HG03139 (cell line): ENCODE results near the gene PLCB4.

Source experiments
- ATAC-seq: cut with Tn5 transposase; IDR thresholded peaks from one replicate; pipeline ENCODE4 v1.9.1; 2021; ENCODE audit not compliant: unreplicated experiment

PLCB4 gene

DNA sequence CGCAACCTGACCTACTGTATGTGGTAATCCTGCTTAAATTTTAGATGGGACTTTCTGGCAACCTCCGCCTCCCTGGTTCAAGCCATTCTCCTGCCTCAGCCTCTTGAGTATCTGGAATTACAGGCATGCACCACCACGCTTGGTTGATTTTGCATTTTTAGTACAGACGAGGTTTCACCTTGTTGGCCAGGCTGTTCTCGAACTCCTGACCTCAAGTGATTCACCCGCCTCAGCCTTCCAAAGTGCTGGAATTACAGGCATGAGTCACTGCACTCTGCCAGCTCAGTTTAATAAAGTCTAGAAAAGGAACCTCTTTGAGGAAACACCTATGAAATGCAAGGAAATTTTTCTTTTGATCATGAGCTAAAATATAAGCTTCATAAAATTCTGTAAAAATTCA is 9.0 kb upstream of the PLCB4 start:
- no peak for ATAC-seq

DNA sequence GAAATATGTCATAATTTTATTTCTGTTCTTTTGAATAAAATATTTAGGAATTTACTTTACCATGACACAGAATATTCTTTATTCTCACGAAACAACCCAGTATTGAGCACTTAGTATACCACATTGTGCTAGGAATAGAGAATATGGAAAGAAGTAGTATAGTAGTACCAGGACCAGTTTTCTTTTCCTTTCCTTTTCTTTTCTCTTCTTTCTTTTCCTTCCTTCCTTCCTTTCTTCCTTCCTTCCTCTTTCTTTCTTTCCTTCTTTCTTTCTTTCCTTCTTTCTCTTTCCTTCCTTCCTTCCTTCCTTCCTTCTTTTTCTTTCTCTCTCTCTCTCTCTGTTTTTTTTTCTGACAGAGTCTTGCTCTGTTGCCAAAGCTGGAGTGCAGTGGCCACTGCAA is 7.5 kb upstream of the PLCB4 start:
- no peak for ATAC-seq

DNA sequence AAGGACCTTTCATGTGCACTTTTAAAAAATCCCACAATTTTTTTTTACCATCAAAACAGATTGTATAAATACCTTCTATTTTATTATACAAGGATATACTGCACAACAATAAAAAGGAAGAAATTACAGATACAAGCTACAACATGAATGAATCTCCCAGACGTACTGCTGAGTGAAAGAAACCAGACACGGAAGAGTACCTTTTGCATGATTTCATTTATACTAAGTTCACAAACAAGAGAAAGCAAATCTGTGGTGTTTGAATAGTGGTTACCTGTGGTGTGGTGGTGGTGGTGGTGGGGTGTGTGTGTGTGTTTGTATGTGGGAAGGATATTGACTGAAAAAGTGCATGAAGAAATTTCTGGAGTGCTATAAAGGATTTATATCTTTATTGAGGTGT is 6.8 kb upstream of the PLCB4 start:
- no peak for ATAC-seq

DNA sequence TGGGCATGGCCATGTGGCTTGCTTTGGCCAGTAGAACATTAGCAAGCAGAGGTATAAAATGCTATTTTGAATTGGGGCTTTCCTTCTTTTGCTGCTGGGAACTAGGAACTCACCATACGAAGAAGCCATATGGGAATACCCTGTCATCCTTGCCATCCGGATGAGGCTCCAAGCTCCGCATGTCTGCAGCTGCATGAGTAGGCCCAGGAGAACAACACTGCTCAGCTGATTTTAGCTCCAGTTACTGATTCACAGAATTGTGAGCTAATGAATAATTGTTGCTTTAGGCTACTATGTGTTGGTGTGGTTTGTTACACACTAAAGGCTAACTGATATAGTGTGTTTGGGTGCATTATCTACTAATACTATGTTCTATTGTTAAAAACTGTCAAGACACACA is 2.7 kb upstream of the PLCB4 start:
- ATAC-seq = no peak

DNA sequence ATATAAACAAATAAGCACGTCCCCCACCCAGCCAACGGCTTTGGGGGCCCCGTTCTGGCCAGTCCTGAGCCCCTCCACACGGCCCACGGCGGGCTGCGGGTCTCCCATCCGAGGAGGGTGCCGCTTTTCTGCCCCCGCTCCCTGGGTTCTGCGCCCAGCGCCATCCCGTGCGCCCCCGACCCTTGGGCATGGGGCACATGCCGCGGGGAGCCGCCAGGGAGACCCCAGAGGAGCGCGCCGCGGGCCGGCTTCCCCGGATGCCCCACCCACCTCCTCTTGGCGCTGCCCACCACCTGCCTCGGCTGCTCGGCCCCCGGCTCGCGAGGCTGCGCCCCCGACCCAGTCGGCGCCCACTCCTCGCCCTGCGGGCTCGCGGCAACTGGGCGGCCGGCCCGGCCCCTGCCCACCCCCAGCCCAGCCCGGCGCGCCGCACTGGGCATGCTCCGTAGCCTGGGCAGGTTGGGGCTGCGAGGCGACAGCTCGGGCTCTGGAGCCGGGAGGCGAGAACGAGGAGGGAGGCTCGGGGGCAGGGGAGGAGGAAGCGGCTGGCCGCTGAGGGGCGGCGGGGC is 570 bp upstream of the PLCB4 start:
- ATAC-seq = no peak

DNA sequence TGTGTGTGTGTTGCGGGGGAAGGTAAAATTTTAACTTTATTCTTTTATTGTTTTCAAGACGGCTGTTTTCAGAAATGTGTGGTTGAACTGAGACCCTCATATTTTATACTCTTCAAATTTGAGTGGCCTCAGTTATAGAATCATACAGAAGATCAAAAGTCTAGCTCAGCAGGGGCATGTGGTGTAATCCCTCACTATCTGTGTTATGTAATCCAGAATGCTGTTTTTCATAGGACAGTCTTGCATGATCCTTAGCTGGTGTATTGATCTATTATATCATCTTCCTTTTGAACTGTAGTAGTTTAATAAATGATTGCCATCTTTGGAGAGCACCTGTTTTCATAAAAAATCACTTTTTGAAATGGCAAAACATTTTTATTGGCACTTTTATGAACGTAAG is 1.4 kb downstream of the PLCB4 start:
- ATAC-seq = no peak

DNA sequence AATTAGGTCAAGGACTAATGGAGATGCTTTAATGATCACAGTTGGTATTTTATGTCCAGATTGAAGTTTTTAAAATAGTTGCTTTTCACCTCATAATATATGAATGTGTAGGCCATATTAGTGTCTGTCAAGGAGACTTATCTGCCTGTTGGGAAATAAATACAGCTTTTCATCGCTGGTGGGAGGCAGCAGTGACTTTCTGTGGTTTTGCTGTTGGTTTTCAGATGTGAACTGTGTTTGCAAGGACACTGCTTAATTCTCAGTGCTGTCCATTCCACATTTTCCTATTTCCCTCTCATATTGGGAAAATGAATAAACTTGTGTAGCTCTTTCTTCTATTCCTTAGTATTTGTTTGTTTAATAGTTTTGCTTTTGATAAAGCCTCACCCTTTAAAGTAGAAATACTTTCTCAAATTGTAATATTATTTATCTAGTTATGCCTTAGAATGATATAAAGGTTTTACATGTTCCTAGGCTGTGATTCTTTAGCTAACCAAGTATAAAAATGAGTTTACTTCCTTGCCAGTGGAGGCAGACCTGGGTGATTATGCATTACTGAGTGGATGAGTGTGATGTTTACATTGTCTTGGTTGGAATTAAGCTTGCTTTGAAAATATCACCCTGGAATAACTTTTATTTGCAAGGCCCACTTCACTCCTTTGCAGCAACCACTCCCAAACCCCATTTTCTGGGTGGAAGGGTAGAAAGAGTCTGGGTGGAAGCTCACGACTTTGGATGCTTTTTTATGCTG is 3.3 kb downstream of the PLCB4 start:
- no peak for ATAC-seq

DNA sequence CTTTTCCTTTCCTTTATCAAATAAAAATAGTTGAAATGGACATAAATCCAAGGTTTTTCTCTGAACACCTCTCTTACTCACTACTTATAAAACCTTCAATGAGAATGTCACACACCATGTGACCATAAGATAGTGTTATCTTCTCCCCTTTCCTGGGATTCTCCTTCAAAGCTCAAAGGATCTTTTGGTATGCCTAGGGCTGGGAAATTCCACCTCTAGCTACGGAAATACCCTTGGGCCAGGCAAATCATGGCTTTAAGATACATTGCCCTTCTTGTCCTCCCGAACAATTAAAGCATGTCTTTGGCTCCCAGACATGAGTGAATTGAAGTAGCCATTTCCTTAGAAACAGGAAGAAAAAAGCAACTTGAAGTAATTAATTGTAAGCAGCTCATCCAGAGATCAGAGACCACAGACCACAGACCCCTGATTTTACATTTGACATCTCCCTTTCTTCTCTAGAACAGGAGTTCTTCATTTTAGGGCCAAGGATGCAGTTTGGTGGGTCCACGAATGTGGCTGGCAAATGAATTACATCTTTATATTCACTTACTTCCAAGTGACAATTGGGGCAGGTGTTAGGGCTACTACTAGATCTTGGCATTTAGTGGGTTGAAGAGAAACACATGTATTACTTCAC is 4.1 kb downstream of the PLCB4 start:
- no peak for ATAC-seq

DNA sequence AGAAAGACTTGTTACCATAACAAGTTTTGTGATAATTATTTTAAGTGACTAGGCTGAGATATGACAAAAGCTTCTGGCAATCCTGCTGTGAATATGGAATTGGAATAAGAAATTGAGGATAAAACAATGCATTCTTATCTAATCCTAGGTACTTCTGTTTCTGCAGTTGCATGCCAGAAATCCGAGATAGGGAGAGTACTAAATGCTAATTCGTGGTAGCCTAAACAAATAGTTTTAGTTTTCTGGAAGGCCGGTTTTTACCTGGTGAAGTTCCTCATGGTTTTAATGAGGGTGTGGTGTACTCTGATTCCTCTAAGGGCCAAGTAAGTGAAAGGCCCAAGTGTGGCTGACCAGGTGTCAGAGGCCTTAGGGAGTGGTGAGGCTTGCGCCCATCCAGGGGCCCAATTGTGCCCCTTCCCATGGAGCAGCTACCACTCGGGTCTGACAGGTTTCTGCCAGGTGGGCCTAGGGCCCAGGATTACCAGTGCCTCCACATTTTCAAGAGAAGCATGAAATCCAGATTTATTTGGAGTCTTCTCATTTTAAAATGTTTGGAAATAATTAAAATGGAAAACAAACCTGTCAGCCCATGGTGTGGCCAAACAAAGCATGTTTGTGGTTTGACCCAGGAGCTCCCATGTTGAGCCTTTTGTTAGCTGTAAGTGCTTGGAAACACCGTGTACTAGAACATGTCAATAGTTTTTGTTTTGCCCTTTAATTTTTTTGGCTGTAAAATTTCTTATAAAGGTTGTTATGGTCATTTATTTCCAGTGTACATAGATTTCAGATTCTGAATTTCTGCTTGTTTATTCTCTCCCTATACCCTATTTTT is 6.6 kb downstream of the PLCB4 start:
- no peak for ATAC-seq

DNA sequence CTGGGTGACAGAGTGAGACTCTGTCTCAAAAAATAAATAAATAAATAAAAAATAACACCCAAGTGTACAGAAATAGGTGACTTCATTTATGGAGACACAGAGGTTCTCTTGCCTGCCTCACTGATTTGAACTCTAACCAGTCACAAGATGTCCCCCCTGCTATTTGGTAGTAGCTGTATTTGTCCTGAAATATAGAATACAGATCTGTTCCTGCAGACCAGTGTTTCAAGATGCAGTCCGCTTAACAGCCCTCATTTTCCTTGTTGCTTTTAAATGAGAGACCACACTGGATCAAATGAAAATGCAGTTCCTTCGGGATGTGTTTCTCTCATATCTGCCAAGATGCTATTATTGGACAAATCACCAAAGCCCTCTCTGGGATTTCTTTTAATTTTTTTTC is 7.6 kb downstream of the PLCB4 start:
- ATAC-seq = no peak

DNA sequence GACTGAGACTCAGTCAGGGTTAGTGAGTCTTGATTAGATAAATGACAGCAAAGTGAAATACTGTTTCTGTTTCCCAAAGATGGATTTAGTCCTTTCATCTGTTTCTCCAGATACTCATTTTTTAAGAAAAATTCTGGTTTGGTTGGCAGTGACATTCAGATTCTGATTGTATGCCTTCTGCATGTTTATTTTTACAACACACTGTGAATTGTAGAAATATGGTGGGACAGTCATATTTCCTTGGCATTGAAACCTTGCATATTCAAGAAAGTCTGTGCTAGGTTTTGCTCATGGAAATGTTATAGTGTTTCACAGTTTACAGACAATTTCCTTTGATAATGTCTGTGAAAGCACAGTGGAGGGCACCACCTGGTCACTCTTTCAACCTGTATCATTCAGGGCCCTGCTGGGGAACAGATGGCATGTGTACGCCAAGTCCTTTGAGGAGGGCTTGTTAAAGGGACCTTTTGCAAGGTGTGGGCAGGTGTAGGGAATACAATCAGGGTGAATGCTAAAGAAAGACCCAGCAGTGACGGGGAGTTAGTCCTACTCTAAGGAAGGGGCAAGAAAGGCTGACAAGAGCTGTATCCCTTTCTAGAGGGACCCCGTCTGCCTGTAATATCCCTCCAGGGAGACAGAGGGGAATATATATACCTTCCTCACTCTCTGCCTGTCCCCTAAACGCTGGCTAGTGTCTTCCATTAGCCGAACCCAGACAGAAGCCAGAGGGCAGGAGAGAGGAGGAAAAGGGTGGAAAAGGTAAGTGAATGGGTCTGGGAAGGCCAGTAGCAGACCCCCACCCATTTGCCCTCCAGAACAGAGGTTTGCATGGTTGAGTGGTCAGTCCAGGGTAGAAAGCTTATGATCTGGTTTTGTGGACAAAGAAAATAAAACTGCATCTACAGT is 10.2 kb downstream of the PLCB4 start:
- ATAC-seq = no peak

DNA sequence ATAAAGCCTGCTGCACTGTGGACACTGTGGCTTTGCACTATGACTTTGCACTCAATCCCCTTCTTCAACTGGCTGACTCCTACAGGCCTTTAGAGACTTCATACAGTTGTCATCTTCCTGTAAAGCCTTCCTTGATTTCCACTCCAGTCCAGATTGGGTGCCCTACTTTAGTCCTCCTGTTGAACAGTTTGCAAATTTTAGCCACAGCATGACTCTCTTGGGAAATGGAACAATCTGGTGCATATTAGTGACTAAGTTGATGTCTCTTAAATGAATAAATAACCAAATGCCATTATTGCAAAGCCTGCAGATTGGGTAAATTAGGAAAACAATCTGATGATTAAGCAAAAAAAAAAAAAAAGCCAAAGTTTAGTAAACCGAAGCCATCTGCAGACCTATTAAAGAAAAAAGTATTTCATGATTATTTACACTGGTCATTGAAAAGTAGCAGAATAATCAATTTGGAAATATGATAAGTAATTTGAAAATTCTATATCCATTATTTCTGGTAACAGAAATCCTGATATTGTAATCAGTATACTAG is 12.6 kb downstream of the PLCB4 start:
- ATAC-seq = no peak

DNA sequence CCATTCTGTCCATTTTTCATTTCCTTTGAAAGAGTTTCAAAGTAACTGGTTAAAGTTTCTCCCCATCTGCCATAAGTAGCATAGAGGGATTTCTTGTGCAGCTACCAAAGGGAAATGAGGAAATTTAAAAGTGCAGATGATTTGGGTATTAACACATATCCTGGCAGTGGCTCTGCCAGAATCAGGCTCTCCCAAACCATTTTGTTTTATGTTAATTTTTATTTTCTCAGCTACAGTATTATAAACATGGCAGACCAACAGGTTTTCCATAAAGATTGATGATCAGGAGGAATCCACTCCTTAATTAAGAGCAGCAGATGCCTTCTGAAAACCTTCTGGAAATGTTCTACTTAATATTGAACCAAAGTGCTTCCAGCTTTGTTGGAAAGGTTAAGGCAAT is 13.9 kb downstream of the PLCB4 start:
- no peak for ATAC-seq

DNA sequence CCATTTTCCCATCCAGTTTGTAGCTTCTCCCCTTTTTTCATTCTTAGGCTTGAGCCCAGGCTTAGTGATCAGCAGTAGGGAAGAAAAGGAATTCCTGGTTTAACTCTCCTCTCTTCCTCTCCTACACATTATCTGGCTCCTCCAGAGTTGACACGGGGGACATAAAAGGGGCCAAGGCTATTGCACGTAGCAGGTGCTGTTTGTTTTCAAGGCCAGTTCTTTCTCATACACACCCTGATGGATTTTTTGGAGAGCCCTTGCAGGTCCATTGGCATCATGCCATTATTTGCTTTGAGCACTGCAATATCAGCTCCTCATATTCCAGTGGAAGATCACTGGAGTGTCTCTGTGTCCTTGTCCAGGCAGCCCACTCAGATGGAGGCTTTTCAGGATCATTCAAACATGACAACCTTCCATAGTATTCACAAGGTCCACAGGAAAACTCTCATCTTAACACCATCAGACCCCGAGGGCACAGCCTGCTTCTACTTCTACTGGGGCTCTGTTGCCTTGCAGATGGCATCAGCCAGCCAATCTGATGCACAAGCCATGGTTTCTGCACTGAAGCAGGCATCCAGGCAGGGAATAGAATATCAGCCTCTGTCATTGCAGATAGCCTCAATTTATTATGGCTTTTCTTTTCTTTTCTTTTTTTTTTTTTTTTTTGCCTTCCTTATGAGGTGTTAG is 18.8 kb downstream of the PLCB4 start:
- ATAC-seq = no peak

DNA sequence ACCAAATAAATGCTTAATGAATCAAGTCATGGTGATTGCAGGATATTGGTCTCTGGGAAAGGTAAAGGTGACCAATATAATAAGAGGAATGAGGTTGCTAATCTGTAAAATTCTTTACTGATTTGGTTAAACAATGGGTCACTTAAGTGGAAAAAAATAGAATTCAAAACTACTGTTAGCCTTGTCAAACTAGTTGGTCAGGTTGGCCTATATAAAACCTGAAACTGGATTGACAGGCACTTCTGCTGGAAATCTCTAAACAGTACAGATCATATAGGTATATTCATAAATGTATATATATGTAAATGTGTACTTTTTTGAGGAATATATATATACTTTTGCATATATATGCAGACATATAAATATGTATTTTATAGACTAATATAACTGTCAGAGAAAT is 19.7 kb downstream of the PLCB4 start:
- no peak for ATAC-seq

DNA sequence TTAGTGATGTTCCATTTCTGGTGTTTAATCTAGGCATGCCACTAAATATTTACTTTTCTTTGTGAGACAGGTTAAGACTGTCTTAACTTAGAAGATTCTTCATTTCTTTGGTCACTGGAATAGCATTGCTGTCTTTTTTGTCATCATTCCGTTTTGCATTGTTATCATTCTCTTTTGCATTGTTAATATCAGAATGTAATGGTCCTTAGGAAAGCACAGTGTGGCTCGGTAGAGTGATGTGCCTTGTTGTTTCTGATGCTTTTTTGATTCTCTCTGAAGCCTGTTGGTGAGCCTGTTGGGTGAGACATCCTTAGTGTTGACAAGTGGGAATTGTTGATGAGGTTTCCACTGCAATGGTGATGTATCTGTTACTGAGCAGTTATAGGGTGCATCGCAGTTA is 23.2 kb downstream of the PLCB4 start:
- ATAC-seq = no peak

DNA sequence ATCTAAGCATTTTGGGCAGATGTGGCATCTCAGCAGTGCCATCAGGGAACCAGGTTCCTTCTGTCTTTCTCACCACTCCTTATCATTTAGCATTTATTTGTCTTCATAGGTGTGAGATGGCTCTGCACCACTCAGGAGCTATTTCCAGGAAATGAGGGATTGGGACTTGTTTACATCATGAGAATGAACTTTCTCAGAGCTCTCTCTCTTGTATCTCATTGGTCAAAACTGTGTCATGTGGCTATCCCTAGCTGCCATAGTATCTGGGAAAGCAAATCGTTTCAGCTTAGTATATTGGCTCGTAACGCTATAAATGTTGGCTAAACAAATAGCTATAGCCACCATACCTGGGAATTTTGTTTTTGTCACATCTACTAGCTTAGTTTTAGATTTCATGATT is 23.8 kb downstream of the PLCB4 start:
- ATAC-seq = no peak

DNA sequence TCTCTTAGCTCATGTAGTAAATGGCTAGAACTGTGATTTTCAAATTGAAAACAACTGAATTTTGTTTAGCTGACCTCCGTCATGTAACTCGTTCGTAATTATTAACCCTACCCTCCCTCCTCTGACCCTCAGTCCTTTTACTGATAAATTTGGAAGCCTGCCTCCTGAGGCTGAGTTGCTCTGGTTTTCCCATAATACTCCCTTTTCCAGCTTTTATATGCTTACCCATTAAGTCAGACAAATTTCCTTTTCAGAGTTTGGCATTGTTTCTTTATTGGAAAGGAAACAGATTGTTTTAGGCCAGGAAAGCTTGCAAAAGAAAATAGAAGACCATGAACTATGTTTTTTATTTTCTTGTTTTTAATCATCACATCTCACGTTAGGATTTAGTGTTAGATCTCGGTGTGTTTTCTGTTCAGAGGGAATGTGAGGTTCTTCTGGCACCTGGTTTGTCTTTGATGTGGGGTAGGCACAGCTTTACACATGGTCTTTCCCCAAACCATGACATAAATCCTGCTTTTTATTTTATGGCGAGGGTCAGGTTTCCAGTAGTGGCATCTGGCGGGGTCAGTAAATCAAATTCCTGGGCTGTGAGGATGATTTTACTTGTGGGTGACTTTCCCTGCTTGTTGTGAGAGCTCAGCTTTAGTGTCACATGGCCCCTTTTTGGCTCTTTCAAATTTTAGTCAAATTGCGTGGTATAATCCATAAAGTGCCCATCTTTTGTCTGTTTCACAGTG is 24.5 kb downstream of the PLCB4 start:
- ATAC-seq = no peak

DNA sequence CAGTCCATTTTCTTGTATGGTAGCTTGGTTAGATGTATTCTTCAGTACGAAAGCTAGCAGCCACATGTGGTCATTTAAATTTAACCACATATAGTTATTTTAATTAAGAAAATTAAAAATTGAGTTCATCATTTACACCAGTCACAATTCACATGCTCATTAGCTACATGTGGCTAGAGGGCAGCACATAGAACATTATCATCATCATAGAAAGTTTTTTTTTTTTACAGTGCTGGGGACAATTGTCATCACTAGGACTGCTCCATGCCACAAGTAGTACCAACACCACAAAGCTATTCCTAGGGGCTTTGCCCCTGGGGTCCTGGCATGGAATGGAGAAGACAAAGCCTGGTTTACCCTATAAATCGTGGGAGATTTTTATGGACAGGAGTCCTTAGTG is 30.5 kb downstream of the PLCB4 start:
- no peak for ATAC-seq
